Activated T-helper 1 cell treated with anti-CD3 and anti-CD28 coated beads, Interleukin-12 subunit alpha, Interleukin-12 subunit beta, Interleukin-2, Interleukin-4 antibody, amounts not matched to agents 30 ng/mL and 10 ng/mL and 1 ng/mL, durations not matched to agents 14 hours and 24 hours and 36 hours (primary cell): ENCODE data around the gene ZNF883. TPM values are rescaled to one million over a fixed set of nuclear protein-coding genes. Genes with fewer than 3 reads are reported as not detected.
"Not testable (repeated sequence)": the region's sequence is repeated elsewhere in the genome, so short reads cannot be mapped to it uniquely, and the experiment has no call there.

Source experiments
- DNase-seq: peaks from one replicate; pipeline ENCODE4 v3.0.0; 2021; ENCODE audit warnings: low spot score
- H3K27ac Mint-ChIP-seq: one replicate; pipeline ENCODE4 v1.8.0; 2021; ENCODE audit warnings: mild to moderate bottlenecking, mixed read lengths
- H3K27me3 Mint-ChIP-seq: one replicate; pipeline ENCODE4 v1.8.0; 2022; ENCODE audit warnings: mild to moderate bottlenecking, moderate library complexity, mixed read lengths; ENCODE audit not compliant: insufficient read depth
- H3K36me3 Mint-ChIP-seq: one replicate; pipeline ENCODE4 v1.8.0; 2021; ENCODE audit warnings: low read depth, mixed read lengths
- H3K4me1 Mint-ChIP-seq: one replicate; pipeline ENCODE4 v1.8.0; 2021; ENCODE audit warnings: low read depth, mixed read lengths
- H3K4me3 Mint-ChIP-seq: one replicate; pipeline ENCODE4 v1.8.0; 2021; ENCODE audit warnings: mild to moderate bottlenecking, moderate library complexity, mixed read lengths
- H3K9me3 Mint-ChIP-seq: one replicate; pipeline ENCODE4 v1.8.0; 2021; ENCODE audit warnings: mixed read lengths
- intact Hi-C: fragments of 100-400 bp; cut with micrococcal nuclease; formaldehyde crosslinking; loops from one replicate; pipeline ENCODE4 v1.15.1; 2024
- total RNA-seq: library from RNA; stranded (reverse); gene quantifications from 2 replicates; pipeline ENCODE4 v1.2.3, GENCODE V29; 2022

ZNF883 gene
- not detected in 2 replicates for total RNA-seq

GRCh38 chr9:113011911-113012381 lies at the start of gene ZNF883:
Gene ZNF883, minus strand, starts transcription at chr9:113012192.
- Mint-ChIP-seq H3K27me3 (no peaks in the 10 kb centered on the region), H3K4me1 (no peaks in the 10 kb centered on the region), H3K9me3 (peaks cover 45% of the 10 kb centered on the region), H3K27ac (no peak within 1 kb of the TSS), H3K4me3 (peak within 1 kb of the TSS; percentile 11), H3K36me3 (peaks cover 2% of the 10 kb centered on the region)
- DNase-seq = no peak
- intact Hi-C loops = no loop called here

DNA sequence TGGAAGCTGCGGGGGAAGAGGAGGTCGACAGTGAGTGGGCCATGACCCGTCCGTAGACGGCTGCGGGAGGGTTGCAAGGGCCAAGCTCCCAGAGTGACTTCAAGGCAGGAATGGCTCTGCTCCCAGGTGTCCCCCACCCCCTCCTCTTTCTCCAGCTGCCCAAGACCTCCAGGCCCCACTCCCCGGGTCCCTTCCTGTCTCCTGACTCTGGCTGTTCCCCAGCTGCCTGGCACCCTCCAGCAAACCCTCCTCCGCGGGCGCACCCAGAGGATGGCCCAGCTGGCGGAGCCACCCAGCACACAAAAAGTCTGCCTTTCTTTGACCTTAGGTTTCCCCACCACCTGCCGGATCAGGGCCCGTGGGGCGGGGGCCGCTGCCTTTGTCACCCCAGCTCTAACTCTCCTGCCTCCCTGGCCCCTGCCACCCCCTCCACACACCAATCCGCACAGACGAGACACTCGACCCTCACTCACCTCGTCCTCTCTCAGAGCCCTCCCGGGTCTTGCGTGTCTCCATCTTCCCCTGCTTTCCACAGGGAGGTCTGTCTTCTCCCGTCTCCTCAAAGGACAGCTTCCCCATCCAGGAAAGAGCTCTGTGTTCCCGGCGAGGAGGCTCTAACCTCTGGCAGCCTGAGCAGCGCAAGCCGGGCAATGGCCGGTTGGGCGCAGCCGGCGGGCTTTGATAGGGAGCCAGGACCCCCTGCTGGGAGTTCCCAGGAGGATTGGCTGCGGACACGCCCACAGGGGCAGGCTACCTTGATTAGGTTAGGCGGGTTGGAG lies 49.3 kb upstream of the ZNF883 start:
- H3K36me3 Mint-ChIP-seq, H3K4me3 Mint-ChIP-seq, H3K27me3 Mint-ChIP-seq, H3K4me1 Mint-ChIP-seq, intact Hi-C loops, DNase-seq, H3K27ac Mint-ChIP-seq: not testable (repeated sequence)
- H3K9me3 Mint-ChIP-seq = peaks cover 13% of the 10 kb centered on the region

DNA sequence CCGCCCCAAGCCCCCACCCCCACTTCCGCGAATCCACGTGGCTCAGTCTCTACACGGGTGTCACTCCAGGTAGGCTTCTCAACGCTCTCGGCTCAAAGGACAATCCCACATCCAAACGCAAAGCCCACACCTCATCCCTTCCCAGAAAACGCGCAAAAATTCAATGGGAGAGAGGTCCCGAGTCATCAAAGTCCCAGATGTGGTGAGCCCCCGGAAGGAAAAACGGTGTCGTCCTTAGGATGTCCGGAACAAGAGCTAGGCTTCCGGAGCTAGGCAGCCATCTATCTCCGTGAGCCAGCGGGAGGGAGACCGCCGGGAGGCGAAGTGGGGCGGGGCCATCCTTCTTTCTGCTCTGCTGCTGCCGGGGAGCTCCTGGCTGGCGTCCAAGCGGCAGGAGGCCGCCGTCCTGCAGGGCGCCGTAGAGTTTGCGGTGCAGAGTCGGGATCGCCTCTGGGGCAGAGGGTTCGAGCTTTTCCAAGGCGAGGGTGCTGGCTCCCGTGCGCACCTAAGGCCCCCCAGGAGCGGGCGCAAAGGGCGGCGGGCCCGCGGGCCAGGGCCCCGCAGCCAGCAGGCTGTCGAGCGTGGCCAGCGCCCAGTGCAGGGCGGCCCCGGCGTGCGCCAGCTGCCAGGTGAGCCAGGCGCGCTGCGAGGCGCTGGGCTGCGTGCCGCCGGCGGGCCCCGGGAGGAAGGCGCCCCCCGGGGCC lies 47.7 kb upstream of the ZNF883 start:
- H3K27me3 Mint-ChIP-seq, H3K4me1 Mint-ChIP-seq, H3K27ac Mint-ChIP-seq, DNase-seq, intact Hi-C loops, H3K4me3 Mint-ChIP-seq, H3K36me3 Mint-ChIP-seq: not testable (repeated sequence)
- H3K9me3 Mint-ChIP-seq = peaks cover 13% of the 10 kb centered on the region

DNA sequence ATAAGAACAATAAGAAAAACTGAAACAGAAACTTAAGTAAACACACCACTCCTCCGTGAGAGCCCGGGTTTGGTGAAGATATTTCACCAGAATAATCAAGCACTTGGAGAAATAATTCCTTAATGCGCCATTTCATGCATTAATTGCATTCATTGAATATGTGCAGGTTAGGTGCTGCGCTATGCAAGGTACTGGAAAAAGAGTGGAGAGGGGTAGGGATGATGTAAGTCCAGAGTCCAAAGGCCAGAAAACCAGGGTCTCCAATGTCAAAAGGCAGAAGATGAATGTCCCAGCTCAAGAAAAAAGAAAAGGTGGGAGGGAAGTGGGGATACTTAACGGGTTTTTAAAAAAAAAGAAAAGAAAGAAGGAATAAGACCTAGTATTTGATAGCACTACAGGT lies 45.2 kb upstream of the ZNF883 start:
- no peak for DNase-seq
- Mint-ChIP-seq H3K4me3 (no peak overlapping the region), H3K36me3 (peaks cover 2% of the 10 kb centered on the region), H3K27me3 (no peaks in the 10 kb centered on the region), H3K27ac (no peak overlapping the region), H3K4me1 (no peaks in the 10 kb centered on the region), H3K9me3 (peaks cover 13% of the 10 kb centered on the region)
- intact Hi-C loops = no loop called here

DNA sequence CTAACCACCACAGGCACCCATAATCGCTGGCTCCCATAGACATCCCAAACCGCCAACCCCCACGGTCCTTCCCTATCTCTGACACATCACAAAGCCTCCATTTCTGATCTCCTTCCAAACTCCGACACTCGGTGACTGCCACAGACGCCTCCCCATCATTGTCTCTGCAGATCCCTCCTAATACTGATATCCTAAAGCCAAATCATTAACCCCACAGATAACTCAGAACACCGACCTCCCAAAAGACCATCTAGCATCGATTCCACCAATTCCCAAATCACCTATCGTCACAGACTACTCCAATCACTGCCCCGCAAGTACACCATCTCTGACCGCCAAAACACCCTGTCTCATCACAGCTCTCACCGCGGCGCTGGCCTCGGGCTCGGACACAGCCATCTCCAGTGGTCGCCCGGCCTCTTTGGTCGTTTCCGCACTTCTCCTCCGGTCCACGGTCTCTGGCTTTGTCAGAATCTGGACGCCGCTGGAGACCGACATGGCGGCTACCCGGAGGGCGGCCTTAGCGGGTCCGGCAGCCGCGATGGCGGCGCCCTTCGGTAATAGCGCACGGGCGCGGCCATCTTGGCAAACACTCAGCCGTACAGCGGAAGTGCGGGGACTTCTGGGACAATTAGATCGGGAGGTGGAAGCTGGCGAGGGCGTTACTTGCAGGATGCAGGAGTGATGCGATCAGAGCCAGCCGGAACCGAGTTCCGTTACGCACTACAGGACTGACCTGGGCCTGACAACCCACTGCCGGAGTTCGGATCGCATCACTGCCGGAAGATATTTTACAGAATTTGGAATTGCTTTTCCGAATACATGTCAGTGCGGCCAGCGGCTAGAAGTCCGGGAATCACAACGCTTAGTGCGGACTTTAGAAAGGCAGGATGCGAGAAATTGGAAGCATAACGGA lies 44.5 kb upstream of the ZNF883 start, which contains the start of gene ZFP37:
ZFP37 (minus strand) TSS at position 534 of the 916 bp plus-strand sequence; CDS start at position 498, 36 bp downstream.
- Mint-ChIP-seq H3K27ac (no peak within 1 kb of the TSS), H3K36me3 (peaks cover 2% of the 10 kb centered on the region), H3K27me3 (no peaks in the 10 kb centered on the region), H3K4me1 (no peaks in the 10 kb centered on the region), H3K9me3 (peaks cover 13% of the 10 kb centered on the region), H3K4me3 (no peak within 1 kb of the TSS)
- intact Hi-C loops = no loop called here
- peak; percentile 38 for DNase-seq

DNA sequence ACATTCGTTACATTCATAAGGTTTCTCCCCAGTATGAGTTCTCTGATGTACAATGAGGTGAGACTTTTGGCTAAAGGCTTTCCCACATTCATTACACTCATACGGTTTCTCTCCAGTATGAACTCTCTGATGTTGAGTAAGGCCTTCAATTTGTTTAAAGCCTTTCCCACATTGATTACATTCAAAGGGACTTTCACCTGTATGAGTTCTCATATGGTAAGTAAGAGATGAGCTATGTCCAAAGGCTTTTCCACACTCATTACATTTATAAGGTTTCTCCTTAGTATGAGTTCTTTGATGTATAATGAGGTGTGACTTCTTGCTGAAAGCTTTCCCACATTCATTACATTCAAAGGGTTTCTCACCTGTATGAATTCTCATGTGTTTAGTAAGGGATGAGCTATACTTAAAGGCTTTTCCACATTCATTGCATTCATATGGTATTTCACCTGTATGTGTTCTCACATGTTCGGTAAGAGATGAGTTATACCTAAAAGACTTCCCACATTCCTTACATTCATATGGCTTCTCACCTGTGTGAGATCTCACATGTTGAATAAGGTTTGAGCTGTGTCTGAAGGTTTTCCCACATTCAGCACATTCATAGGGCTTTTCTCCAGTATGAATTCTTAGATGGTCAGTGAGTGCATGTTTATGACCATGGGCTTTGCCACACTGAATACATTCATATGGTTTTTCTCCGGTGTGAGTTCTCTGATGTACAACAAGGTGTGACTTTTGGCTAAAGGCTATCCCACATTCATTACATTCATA lies 31.1 kb upstream of the ZNF883 start:
- H3K9me3 Mint-ChIP-seq = peaks cover 79% of the 10 kb centered on the region
- intact Hi-C loops = no loop called here
- peaks cover 4% of the 10 kb centered on the region for H3K36me3 Mint-ChIP-seq
- H3K27me3 Mint-ChIP-seq = no peaks in the 10 kb centered on the region
- H3K27ac Mint-ChIP-seq = no peak overlapping the region
- DNase-seq = no peak
- no peaks in the 10 kb centered on the region for H3K4me1 Mint-ChIP-seq
- no peak overlapping the region for H3K4me3 Mint-ChIP-seq

- H3K27me3 Mint-ChIP-seq = no peaks in the 10 kb centered on the region
- H3K4me3 Mint-ChIP-seq = no peak overlapping the region
- intact Hi-C loops = no loop called here
- no peaks in the 10 kb centered on the region for H3K36me3 Mint-ChIP-seq
- no peak overlapping the region for H3K27ac Mint-ChIP-seq
- H3K9me3 Mint-ChIP-seq = peaks cover 45% of the 10 kb centered on the region
- no peak for DNase-seq
- no peaks in the 10 kb centered on the region for H3K4me1 Mint-ChIP-seq
Observed at GRCh38 chr9:113026200-113026599, 14.2 kb upstream of the ZNF883 start.

GRCh38 chr9:113018247-113018646 lies 6.3 kb upstream of the ZNF883 start:
- Mint-ChIP-seq H3K9me3 (peaks cover 32% of the 10 kb centered on the region), H3K27ac (no peak overlapping the region)
- intact Hi-C loops = no loop called here

DNA sequence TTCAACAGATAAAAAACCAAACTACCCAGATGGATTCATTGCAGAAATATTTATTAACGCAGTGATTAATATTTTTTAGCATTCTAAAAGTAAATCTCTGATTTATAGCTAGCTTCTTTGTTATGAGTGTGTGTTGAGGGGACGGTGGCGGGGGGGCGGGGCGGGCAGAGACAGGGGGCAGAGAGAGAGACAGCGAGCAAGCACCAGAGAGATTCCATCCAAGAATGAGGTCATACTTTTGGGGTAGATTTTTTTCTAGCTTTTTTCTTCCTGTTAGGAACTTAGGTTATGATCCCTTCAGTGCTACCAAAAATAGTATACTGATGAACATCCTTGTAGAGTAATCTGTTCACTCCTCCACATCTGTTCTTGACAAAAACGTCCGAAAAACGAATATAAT lies 500 bp upstream of the ZNF883 start:
- H3K27ac Mint-ChIP-seq = no peak overlapping the region
- intact Hi-C loops = no loop called here

More at GRCh38 chr9:113018247-113018646, 6.3 kb upstream of the ZNF883 start:
- no peak overlapping the region for H3K4me3 Mint-ChIP-seq
- H3K27me3 Mint-ChIP-seq = no peaks in the 10 kb centered on the region
- DNase-seq = no peak
- no peaks in the 10 kb centered on the region for H3K4me1 Mint-ChIP-seq
- no peaks in the 10 kb centered on the region for H3K36me3 Mint-ChIP-seq

GRCh38 chr9:113005777-113006176 lies 6.2 kb downstream of the ZNF883 start:
- no peak for DNase-seq
- H3K27ac Mint-ChIP-seq = no peak overlapping the region
- no peaks in the 10 kb centered on the region for H3K27me3 Mint-ChIP-seq
- no peak overlapping the region for H3K4me3 Mint-ChIP-seq
- H3K4me1 Mint-ChIP-seq = no peaks in the 10 kb centered on the region
- H3K9me3 Mint-ChIP-seq = peaks cover 53% of the 10 kb centered on the region
- peaks cover 1% of the 10 kb centered on the region for H3K36me3 Mint-ChIP-seq
- intact Hi-C loops = no loop called here

More for the DNA sequence above, 500 bp upstream of the ZNF883 start:
- Mint-ChIP-seq H3K4me1 (no peaks in the 10 kb centered on the region), H3K27me3 (no peaks in the 10 kb centered on the region), H3K4me3 (no peak overlapping the region), H3K9me3 (peaks cover 42% of the 10 kb centered on the region), H3K36me3 (peaks cover 2% of the 10 kb centered on the region)
- no peak for DNase-seq

DNA sequence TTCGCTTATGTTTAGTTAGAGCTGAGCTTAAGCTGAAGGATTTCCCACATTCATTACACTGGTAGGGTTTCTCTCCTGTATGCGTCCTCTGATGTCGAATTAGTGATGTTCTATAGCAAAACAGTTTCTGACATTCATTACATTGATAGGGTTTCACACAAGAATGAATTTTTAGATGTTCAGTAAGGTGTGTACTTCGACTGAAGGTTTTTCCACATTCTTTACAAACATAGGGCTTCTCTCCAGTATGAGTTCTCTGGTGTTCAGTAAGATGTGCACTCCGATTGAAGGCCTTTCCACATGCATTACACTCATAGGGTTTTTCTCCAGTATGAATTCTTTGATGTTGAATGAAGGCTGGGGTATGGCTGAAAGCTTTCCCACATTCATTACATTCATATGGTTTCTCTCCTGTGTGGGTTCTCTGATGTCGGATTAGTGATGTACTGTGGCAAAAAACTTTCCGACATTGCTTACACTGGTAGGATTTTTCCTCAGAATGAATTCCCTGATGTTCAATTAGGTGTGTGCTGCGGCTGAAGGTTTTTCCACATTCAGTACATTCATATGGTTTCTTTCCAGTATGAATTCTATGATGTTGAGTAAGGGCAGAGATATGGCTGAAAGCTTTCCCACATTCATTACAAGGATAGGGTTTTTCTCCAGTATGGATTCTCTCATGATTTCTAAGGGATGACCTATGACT lies 14.6 kb downstream of the ZNF883 start:
- DNase-seq = no peak
- Mint-ChIP-seq H3K4me1 (no peaks in the 10 kb centered on the region), H3K4me3 (no peak overlapping the region), H3K27ac (no peak overlapping the region), H3K9me3 (peaks cover 76% of the 10 kb centered on the region), H3K36me3 (peaks cover 5% of the 10 kb centered on the region), H3K27me3 (no peaks in the 10 kb centered on the region)
- intact Hi-C loops = no loop called here
